Kidney glomerular epithelial cell (primary cell): Measurements from ENCODE around the gene CUL2.
"Not testable (repeated sequence)": the region's sequence is repeated elsewhere in the genome, so short reads cannot be mapped to it uniquely, and the experiment has no call there.

Experiments used
- DNase-seq: peaks from one replicate; lab custom pipeline; 2025; lab: John Stamatoyannopoulos, UW

CUL2 gene

DNA sequence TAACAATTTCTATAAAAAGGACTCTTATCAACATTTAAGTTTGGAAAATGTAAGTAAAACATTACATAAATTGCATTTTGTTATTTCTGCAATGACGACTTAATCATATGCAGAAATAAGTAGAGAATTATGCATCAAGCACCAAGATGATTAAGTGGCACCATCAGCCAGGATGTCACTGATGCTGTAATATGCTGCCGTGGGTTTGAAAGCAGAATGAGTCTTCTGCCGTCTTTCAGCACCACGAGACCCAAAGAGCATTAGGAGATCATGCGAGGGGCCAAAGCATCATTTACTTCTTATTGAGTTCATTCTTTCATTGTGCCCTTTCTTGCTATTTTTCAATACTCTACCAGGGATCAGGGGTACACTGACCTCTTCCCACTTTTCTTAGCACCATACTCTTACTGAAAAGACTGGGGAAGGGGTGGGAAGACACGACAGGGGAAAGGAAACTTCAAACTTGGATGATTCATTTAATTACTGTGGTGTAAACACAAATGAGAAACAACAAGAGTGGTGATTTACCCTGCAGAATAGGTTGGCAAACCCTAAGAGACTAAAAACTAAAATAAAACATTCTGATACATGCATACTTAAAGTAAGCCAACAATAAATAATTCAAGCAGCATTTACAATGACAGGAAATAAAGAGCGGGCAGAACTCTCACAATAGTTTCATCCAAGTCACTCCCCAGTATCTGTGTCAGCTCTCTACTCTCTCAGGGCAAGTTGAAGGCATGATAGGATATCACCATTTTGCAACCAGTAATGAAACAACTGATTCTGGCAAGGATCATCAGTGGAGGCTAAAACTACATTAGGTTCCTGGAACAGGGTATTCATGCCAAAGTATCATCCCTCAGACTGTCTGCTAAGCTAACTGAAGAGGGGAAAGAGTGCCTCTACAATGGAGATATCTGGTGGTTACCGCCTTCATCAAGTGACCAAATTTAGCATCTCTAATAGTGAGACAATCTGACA is 70.8 kb downstream of the CUL2 start:
- no peak for DNase-seq

DNA sequence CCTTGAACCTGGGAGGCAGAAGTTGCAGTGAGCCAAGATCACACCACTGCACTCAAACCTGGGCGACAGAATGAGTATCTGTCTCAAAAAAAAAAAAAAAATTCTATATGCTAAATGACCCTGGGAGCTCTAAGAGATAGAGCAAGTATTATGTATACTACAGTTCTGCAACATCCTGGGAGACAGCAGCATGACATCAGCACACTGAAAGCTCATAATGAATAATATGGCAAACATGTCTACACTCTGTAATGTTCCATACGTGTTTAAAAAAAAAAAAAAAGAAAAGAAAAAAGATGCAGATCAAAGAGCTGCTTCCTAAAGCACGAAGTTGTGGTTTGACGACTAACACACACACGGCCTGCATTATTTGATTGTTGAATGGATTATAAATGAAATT is 72.5 kb downstream of the CUL2 start:
- DNase-seq = no peak

DNA sequence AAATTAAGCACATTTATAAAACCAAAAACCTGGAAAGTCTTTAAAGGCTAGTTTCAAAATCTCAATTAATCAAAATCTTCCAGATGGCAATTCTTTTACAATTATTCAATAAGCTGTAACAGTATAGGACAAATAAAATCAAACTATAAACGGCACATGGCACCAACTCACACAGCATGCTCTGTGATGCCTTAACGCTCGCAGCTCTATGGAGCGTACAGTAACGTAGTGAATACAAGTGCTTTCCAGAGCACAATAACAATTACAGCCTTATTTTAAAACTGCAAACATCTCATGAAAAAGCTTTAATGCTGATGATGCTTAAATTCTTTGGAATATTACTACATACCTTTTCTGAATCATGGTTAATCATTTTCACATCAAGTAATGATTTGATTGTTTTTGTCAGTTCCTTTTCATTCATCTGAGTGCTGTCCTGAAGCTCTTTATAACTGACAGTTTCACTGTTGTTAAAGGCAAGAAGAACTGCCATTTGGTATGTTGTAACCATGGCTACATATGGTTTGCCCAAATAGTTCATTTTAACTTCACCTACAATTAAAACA is 74.2 kb downstream of the CUL2 start:
- no peak for DNase-seq

DNA sequence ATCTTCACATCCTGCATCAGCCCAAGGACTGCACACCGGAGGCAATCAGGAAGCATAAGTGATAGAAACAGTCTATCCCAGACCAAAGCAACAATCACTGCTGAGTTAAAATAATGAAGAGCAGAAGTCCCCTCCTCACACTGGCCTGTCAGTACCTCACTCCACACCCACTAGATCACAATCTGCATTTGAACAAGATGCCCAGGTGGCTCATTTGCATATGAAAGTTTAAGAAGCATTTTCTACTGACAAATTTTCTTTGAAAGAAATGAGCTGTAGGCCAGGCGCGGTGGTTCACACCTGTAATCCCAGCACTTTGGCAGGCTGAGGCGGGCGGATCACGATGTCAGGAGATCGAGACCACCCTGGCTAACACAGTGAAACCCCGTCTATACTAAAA is 77.4 kb downstream of the CUL2 start:
- no peak for DNase-seq

DNA sequence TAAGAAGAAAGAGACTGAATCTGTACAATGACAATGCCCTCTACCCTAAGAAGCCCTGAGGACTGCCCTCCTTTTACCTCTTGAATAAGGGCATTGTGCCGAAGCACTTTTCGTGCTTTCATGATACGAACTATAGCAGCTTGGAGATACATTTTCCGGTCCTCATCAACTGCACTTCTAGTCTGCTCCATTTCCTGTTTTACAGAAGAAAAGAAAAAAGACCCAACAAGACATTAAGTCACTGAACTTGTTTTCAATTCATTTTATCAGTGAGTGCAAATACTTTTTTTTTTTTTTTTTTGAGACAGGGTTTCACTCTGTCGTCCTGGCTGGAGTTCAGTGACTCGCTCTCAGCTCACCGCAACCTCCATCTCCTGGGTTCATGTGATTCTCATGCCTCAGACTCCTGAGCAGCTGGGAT is 78.4 kb downstream of the CUL2 start:
- DNase-seq = no peak

DNA sequence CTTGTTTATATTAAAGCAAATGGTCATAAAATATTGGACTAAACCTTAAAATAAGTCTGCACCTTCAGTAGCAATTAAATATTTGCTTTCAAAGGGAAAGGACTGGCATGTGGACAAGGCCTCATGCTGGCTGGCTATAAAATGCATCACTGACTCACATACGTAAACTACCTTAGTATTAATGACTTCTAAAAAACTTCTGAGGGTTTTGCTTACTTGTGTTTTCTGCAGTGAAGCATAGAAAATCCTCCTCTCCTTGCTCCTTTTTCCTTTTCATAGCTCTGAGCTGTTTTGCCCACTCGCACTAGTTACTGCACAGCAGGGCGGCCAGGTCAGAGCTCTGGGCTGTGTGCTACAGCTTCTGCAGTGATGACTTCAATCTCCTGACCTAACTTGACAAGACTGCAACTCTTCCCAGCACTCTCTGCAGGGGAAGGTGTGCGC is 82.3 kb downstream of the CUL2 start:
- peak; percentile 81 for DNase-seq

DNA sequence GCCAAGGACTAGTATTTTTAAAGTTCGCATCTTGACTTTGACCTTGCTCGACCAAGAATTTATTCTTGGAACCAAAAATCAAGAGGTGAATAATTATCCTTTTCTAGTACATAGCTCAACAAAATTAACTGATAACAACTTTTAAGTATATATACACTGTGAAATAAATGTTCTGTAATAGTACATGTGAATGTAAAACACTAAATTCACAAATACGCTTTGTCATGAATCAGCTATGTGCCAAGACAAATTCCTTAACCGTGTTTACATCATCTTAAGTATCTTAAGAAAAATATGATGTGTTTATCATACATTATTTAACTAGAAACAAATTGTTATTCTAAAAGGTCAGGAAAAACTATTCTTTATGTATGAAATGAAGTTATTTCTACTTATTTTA is 83.3 kb downstream of the CUL2 start:
- DNase-seq = no peak

DNA sequence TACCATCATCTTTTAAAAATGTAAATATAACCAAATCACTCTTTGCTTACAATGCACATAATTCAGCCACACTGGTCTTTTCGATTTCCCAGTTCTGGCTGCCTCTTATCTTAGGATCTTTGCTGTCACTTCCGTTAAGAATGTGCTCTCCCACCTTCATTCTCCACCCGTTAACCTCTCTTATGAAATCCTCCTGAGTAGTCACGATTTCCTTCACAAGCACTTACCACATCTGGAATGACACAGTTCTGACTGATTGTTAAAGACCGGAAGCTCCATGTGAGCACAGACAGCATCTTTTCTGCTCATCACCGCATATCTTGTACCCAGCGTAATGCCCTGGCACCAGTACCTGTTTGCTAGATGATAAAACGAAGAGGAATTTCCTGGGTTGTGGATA is 84.3 kb downstream of the CUL2 start:
- DNase-seq = peak; percentile 42

DNA sequence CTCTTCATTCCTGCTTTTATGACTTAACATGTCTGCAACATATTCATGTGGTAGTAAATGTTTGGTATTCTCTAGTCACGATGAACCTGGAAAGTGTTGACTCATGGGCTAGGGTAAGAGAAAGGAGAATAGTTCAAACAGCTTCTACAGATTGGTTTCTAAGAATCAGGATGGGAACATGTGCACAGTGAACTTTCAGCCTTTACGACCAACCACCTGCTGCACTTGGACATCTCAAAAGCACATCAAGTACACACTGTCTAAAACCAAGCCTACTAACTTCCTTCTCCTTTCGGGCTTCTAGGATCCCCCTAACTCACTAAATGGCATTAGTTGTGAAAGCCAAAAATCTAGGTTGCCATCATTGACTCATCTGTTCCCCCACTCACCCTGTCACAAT is 85.5 kb downstream of the CUL2 start:
- DNase-seq = no peak

DNA sequence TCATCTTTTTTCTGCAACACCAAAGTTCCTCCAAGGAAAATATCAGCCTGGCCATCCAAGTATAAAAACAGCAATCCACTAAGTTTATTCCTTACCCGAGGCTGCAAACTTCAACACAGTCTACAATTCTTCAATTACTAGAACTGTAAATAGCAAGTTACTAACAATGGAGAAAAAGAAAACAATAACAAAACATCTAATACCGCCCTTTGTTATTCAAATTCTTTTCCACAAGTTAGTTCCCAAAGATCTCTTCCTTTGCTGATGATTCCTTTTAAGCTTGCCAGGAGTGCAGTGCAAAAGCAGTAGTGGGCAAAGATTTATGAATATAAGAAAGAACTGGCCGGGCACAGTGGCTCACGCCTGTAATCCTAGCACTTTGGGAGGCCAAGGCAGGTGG is 86.2 kb downstream of the CUL2 start:
- DNase-seq = no peak

DNA sequence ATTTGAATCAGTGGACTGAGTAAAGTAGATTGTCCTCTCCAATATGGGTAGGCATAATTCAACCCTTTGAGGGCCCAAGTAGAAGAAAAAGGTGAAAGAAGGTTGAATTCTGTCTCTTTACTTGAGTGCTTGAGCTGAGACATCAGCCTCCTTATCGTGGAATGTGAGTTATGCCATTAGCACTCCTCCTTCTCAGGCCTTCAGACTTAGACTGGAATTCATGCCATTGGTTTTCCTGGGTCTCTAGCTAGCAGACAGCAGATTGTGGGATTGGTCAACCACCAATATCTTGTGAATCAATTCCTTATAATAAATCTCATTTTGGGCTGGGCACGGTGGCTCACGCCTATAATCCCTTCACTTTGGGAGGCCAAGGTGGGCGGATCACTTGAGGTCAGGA is 89.2 kb downstream of the CUL2 start:
- no peak for DNase-seq

DNA sequence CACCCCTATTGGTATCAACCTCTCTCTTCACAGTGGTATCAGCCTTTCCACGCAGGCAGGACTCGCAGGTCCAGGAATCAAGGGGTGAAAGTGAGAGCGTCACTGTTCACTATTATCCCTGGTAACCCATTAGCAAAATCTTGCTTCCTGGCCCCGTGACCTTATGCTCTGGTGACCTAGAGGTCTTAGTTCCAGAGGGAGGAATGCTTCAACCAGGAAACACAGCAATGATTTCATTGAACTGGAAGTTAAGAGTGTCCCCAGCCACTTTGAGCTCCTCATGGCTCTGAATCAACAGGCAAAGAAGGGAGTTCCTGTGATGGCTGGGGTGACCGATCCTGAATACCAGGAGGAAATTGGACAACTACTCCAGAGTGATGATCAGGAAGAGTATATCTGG is 90.6 kb downstream of the CUL2 start:
- no peak for DNase-seq

DNA sequence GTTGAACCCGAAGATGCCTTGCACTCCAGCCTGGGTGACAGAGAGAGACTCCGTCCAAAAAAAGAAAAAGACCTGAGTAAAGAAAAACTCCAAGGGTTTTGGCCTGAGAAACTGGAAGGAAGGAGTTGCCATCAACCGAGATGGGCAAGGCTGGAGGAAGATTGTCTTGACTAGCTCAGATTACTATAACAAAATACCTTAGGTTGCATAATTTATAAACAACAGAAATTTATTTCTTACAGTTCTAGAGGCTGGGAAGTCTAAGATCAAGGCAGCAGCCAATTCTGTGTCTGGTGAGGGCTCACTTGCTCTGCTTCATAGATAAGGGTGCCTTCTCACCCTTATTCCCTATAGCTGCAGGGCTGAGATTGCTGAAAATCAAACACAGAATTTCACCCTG is 91.2 kb downstream of the CUL2 start:
- no peak for DNase-seq

DNA sequence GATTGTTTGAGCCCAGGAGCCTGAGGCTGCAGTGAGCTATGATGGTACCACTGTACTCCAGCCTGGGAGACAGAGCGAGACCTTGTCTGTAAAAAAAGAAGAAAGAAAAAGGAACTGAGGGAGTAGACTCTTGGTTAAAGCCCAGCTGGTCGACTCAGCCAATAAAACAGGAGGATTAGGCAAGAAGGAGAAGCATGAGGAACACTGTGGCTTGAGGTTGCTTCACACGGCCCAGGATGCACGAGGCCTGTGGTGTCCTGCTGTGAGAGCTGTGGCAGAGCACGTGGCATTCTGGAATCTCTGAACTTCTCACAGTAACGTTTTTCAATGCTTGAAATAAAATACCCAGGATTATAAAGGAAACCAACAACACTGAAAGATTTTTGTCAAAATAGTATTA is 93.3 kb downstream of the CUL2 start:
- no peak for DNase-seq

DNA sequence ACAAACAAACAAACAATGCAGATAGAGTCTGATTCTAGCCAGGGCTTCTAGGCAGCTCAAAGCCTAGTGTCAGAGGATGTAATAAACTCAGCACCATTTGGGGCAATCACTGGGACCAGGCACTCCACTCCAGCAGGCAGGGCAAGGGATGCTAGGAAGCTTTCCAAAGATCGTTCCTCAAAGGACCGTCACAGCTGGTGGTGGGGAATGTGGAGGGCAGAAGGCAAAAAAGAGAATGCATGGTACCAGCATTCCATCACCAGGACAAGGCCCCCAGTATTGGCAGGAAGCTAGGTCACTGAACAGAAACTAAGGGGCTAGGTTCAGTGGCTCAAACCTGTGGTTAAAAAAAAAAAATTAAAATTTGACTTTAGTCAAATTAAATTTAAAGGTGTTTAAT is 94.2 kb downstream of the CUL2 start:
- no peak for DNase-seq

DNA sequence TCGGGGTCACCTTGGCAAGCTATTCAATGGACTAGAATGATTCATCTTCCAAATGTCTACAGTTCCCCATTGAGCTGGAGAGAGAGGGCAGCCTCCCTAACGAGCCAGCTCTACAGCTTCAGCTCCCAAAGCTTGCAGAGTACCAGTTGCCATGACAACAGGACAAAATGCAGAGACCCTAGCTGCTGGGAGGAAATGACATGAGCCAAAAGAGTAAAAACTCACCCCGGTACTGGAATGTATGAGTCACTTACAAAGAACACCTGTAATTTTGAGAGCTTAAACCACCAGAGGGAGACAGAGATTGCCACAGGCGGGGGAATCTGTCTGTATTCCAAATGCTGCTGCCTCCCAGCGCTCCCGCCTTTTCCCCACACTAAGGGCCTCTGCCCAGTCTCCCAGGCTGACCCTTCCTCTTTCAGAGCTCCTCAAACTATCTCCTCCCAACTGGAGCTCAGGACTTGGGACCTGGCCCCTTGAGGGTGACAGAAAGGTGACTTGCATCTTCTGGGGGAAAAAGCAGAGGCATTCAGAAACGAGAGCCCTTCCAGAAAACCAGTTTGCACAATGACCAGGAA is 95.5 kb downstream of the CUL2 start:
- peak; percentile 87 for DNase-seq

DNA sequence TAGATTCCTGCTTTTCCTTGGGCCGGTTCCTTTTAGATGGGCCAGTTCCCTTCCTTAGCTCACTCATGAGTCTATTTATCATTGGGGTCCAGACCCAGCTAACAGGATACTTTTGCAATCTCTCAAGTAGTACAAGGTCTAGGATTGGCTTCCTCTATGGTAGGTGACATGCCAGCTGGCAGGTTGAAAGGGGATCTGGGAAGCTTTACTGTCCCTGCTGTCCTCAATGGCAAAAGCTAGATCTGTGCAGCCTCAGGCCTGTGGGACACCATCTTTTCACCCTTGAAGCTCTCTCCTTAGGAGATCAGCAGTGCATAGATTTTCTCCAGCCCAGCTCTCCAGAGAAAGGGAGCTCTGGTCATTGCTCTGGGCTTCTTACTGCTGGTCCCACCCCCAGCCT is 96.4 kb downstream of the CUL2 start:
- no peak for DNase-seq

DNA sequence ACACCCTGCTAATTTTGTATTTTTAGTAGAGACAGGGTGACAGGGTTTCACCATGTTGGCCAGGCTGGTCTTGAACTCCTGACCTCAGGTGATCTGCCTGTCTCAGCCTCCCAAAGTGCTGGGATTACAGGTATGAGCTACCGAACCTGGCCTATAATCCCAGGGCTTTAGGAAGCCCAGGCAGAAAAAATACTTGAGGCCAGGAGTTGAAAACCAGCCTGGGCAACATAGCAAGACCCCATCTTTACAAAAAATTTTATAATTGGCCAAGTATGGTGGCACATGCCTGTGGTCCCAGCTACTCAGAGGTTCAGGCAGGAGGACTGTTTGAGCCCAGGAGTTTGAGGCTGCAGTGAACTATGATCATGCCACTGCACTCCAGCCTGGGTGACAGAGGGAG is 99.0 kb downstream of the CUL2 start:
- DNase-seq = not testable (repeated sequence)

DNA sequence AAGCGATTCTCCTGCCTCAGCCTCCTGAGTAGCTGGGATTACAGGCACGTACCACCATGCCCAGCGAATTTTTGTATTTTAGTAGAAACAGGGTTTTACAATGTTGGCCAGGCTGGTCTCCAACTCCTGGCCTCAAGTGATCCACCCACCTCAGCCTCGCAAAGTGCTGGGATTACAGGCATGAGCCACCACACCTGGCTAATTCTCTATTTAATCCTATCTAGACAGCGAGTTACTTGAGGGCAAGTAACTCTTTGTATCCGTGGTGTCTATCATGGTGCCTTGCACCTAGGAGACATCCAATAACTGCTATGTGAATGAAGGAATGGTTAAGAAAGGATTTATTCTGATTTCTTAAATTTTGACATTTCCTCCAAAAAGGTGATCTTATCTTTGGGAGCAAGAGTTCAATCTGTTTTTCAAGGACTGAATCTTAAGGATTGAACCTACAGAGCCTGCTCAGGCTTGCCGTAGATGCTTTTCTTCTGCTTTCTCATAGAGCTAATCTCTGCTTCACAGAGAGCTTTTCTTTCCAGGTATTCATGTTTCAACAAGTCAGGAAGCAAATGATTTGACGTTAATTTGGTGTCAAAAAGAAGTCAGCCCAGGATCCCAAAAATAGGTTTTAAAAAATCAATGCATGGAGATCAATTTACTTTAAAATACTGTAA is 101.6 kb downstream of the CUL2 start:
- no peak for DNase-seq

DNA sequence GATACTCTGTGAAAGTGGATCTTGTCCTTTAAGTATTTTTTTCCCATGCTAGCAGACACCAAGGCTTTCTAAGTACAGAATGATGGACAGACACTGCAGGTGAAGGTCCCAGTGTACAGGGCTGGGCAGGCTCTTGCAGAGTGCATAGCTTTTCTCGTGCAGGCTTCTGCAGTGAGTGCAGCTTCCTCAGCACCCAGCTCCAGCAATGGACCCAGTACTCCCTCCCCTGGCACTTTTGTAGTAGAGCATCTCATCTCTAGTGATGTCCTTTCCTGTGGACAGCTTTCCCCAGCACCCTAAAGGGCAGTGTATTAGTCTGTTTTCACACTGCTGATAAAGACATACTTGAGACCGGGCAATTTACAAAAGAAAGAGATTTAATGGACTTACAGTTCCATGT is 104.3 kb downstream of the CUL2 start:
- DNase-seq = no peak

DNA sequence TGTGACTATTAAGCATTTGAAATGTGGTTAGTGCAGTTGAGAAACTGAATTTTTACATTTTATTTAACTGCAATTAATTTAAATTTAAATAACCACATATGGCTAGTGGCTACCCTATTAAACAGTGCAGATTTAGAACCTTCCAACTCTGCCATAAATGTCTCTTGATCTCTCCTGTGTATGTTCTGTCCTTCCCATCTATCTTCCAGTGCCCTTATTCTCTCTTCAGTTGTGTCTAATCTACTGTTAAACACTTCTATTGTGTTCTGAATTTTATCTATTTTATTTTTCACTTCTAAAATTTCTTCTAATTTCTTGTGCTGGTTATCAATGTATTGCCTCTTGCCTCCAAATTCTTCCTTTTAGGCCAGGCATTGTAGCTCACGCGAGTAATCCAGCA is 105.0 kb downstream of the CUL2 start:
- no peak for DNase-seq

DNA sequence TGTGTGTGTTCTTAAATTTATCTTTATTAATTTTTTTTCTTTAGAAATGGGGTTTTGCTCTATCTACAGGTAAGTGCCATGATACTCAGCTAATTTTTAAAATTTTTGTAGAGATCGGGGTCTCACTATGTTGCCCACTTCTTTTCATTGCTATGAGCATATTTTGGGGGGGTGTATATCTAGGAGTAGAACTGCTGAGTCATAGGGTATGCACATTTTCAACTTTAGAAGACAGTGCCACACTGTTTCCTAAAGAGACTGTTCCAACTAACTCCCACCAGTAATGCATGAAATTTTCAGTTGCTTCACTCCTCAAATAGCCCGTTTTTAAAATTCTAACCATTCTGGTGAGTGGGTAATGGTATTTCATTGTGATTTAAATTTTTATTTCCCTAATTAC is 108.3 kb downstream of the CUL2 start:
- DNase-seq = no peak

DNA sequence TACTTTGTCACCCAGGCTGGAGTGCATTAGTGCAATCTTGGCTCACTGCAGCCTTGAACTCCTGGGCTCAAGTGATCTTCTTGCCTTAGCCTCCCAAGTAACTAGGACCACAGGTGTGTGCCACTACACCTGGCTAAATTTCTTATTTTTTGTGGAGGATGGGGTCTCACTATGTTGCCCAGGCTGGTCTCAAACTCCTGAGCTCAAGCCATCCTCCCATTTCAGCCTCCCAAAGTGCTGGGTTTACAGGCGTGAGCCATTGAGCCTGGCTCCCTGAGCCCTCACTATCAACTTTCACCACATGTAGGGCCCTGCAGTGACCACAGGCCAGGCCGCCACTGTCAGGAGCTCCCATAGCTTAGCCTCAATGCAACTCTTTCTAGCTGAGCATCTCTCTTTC is 110.2 kb downstream of the CUL2 start:
- no peak for DNase-seq
